ENCODE measurements around the gene FMO1.

Gene FMO1

DNA sequence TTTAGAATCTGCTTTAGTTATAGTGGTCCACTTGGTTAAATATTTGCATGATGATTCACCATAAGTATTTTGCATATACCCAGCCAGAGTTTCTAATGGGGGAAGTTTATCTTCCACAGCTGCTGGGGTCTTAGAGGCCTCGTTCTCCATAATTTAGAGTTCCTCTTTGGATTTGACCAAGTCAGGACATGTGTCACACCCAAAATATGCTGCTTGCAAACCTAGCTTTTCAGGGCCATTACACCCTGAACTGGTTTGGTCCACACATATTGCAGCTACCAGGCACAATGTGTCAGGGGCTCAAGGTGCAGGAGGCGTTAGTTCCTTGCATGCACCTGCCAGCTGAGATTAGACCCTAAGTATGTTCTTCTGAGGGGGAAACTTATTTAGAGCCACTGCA, 48.6 kb downstream of the FMO1 start:
- Histone ChIP-seq H3K4me1 (ENCODE audit: low read length) (peaks cover 34% of the 10 kb centered on the region), H3K79me2 (ENCODE audit: low read length) (no peaks in the 10 kb centered on the region), H3K36me3 (replicated peaks; ENCODE audit: low read depth, low read length) (peaks cover 39% of the 10 kb centered on the region), H3K27me3 (ENCODE audit: low read depth, low read length) (no peaks in the 10 kb centered on the region), H3K27ac (ENCODE audit: low read length) (peak overlapping the region; percentile 86), H3K4me3 (ENCODE audit: low read length) (peak overlapping the region; percentile 8; the same call in 1 of the 2 replicates), H3K4me2 (ENCODE audit: low read length) (peak overlapping the region; percentile 45), H3K9me3 (ENCODE audit: insufficient read depth, low read length) (peaks cover 32% of the 10 kb centered on the region), H3K9ac (ENCODE audit: low read length) (peak overlapping the region; percentile 27; the same call in 1 of the 2 replicates), H4K20me1 (ENCODE audit: insufficient read depth, low read length) (no peaks in the 10 kb centered on the region), H2AFZ (ENCODE audit: low read depth, low read length) (no peak overlapping the region)
- TF ChIP-seq, protein P1, sequence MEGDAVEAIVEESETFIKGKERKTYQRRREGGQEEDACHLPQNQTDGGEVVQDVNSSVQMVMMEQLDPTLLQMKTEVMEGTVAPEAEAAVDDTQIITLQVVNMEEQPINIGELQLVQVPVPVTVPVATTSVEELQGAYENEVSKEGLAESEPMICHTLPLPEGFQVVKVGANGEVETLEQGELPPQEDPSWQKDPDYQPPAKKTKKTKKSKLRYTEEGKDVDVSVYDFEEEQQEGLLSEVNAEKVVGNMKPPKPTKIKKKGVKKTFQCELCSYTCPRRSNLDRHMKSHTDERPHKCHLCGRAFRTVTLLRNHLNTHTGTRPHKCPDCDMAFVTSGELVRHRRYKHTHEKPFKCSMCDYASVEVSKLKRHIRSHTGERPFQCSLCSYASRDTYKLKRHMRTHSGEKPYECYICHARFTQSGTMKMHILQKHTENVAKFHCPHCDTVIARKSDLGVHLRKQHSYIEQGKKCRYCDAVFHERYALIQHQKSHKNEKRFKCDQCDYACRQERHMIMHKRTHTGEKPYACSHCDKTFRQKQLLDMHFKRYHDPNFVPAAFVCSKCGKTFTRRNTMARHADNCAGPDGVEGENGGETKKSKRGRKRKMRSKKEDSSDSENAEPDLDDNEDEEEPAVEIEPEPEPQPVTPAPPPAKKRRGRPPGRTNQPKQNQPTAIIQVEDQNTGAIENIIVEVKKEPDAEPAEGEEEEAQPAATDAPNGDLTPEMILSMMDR (IDR thresholded peaks at IDR 0.05; ENCODE audit: low read depth, low read length) = no peak
- TF ChIP-seq EZH2phosphoT487 (IDR thresholded peaks at IDR 0.05; ENCODE audit: low read depth) = no peak

DNA sequence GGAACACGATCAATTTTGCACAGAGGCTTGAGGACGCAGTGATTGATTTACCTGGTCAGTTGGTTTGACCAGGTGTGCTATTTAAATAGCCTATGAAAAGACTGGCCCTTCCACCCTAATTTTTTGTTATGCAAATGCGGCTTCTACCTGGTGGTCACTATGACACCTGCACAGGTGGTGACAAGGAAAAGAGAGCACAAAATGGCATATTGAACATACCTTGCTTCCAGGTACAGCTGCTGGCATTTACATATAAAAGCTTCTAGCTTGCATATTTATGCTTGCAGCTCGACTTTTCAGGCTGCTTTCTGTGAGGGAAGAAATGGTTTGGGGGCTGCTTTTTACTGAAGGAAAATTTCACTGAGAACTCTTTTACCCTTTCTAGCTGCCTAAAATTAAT, 50.4 kb downstream of the FMO1 start:
- Histone ChIP-seq H3K27ac (ENCODE audit: low read length) (no peak overlapping the region), H4K20me1 (ENCODE audit: insufficient read depth, low read length) (no peaks in the 10 kb centered on the region), H3K4me2 (ENCODE audit: low read length) (no peak overlapping the region), H3K79me2 (ENCODE audit: low read length) (no peaks in the 10 kb centered on the region), H3K4me3 (ENCODE audit: low read length) (no peak overlapping the region), H3K36me3 (replicated peaks; ENCODE audit: low read depth, low read length) (peaks cover 43% of the 10 kb centered on the region), H3K9me3 (ENCODE audit: insufficient read depth, low read length) (peaks cover 35% of the 10 kb centered on the region), H2AFZ (ENCODE audit: low read depth, low read length) (no peak overlapping the region), H3K9ac (ENCODE audit: low read length) (no peak overlapping the region), H3K4me1 (ENCODE audit: low read length) (peaks cover 34% of the 10 kb centered on the region), H3K27me3 (ENCODE audit: low read depth, low read length) (no peaks in the 10 kb centered on the region)
- TF ChIP-seq, protein P1 (IDR thresholded peaks at IDR 0.05; ENCODE audit: low read depth, low read length) = no peak
- TF ChIP-seq EZH2phosphoT487 (IDR thresholded peaks at IDR 0.05; ENCODE audit: low read depth) = no peak

DNA sequence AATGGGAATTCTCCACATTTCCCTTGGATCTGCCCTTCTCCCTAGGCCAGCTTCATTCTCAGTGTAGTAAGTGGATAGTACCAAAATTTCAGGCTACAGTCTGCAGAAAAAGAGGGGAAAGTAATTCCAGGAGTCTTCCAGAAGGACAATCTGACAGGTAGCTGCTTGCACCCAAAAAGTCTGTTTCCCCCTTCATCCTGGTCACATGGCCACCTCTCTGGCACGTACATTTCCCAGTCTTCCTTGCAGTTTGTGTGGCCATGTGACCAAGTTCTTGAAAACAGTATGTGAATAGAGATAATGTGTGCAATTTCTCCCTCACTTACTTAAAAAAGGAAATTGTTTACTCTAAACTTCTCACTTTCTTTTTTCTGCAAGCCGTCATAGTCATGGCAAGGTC, 51.0 kb downstream of the FMO1 start:
- no peak overlapping the region for H3K27ac ChIP-seq (ENCODE audit: low read length)

DNA sequence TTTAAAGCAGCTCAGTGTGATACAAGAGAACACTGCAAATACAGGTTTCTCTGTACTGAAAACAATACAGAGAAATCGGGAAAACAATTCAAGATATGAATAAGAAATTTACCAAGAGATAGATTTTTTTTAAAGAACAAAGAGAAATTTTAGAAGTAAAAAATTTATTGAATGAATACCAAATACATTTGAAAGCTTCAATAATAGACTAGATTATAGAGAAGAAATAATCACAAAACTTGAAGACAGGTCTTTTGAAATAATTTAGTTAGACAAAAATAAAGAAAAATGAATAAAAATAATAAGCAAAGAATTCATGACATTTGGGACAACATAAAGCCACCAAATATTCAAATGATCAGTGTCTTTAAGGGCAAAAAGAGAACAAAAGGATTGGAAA, 52.1 kb downstream of the FMO1 start:
- Histone ChIP-seq H3K9me3 (ENCODE audit: insufficient read depth, low read length) (peaks cover 35% of the 10 kb centered on the region), H3K36me3 (replicated peaks; ENCODE audit: low read depth, low read length) (peaks cover 41% of the 10 kb centered on the region), H2AFZ (ENCODE audit: low read depth, low read length) (no peak overlapping the region), H3K9ac (ENCODE audit: low read length) (no peak overlapping the region), H3K27ac (ENCODE audit: low read length) (no peak overlapping the region), H3K4me2 (ENCODE audit: low read length) (no peak overlapping the region), H4K20me1 (ENCODE audit: insufficient read depth, low read length) (no peaks in the 10 kb centered on the region), H3K4me3 (ENCODE audit: low read length) (no peak overlapping the region), H3K27me3 (ENCODE audit: low read depth, low read length) (no peaks in the 10 kb centered on the region), H3K79me2 (ENCODE audit: low read length) (no peaks in the 10 kb centered on the region), H3K4me1 (ENCODE audit: low read length) (peaks cover 28% of the 10 kb centered on the region)
- TF ChIP-seq, protein P1 (IDR thresholded peaks at IDR 0.05; ENCODE audit: low read depth, low read length) = no peak
- no peak for TF ChIP-seq EZH2phosphoT487 (IDR thresholded peaks at IDR 0.05; ENCODE audit: low read depth)

More for the DNA sequence above, 51.0 kb downstream of the FMO1 start:
- Histone ChIP-seq H3K27me3 (ENCODE audit: low read depth, low read length) (no peaks in the 10 kb centered on the region), H4K20me1 (ENCODE audit: insufficient read depth, low read length) (no peaks in the 10 kb centered on the region), H3K4me1 (ENCODE audit: low read length) (peaks cover 34% of the 10 kb centered on the region), H2AFZ (ENCODE audit: low read depth, low read length) (no peak overlapping the region), H3K36me3 (replicated peaks; ENCODE audit: low read depth, low read length) (peaks cover 43% of the 10 kb centered on the region), H3K9ac (ENCODE audit: low read length) (no peak overlapping the region), H3K9me3 (ENCODE audit: insufficient read depth, low read length) (peaks cover 35% of the 10 kb centered on the region), H3K79me2 (ENCODE audit: low read length) (no peaks in the 10 kb centered on the region), H3K4me3 (ENCODE audit: low read length) (no peak overlapping the region), H3K4me2 (ENCODE audit: low read length) (no peak overlapping the region)
- TF ChIP-seq EZH2phosphoT487 (IDR thresholded peaks at IDR 0.05; ENCODE audit: low read depth) = no peak
- TF ChIP-seq, protein P1 (IDR thresholded peaks at IDR 0.05; ENCODE audit: low read depth, low read length) = no peak
